NCI-H1048 (cell line): Measurements from ENCODE around the gene MEI4.
"Not testable (repeated sequence)": the region's sequence is repeated elsewhere in the genome, so short reads cannot be mapped to it uniquely, and the experiment has no call there.

Source experiments
- DNase-seq: peaks from one replicate; lab custom pipeline; 2025; lab: John Stamatoyannopoulos, UW

Gene MEI4

DNA sequence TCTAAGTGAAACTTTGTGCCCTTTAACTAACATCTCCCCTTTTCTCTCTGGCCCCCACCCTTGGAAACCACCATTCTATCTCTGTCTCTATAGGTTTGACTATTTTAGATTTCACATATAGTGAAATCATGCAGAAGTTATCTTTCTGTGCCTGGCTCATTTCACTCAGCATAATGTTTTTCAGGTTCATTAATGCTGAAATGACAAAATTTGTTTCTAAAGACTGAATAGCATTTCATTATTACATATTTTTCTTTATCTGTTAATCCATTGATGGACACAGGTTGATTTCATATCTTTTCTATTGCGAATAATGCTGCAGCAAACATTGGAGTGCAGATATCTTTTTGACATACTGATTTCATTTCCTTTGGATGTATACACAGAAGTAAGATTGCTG, 30.7 kb downstream of the MEI4 start:
- no peak for DNase-seq

DNA sequence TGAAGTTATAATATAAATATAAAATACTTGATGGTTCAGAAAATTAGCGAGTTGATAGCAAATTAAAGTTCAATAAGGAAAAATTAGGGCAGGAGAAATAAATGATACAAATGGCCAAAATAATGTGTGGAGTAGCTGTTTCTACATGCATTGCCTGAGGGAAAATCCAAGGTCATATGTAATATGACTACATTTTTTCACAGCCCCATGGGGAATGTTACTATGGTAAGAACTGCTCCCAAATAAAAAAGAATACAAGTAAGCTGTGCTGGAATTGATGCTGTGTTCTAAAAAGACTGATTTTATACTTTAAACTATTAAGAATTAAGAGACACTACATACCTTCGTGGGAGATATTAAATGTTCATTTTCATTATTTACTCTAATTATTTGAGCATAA, 34.1 kb downstream of the MEI4 start:
- no peak for DNase-seq

DNA sequence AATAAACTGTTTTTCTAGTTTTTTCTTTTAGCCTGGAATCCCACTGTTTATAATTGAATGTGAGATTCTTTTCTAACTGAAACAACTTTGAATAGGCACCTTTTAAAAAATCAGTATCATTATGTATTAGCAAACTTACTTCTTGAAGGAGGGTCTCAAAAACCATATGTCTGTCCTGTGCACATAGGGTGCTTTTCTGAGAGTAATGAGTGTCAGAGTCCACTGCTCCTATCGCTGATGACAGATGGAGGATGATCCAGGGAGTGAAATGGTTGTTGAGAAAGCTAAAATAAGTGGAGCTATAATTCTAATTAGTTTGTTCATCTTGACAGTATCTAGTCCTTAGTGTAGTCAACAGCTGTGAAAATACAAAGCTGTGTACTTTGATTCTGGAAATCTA, 35.8 kb downstream of the MEI4 start:
- no peak for DNase-seq

DNA sequence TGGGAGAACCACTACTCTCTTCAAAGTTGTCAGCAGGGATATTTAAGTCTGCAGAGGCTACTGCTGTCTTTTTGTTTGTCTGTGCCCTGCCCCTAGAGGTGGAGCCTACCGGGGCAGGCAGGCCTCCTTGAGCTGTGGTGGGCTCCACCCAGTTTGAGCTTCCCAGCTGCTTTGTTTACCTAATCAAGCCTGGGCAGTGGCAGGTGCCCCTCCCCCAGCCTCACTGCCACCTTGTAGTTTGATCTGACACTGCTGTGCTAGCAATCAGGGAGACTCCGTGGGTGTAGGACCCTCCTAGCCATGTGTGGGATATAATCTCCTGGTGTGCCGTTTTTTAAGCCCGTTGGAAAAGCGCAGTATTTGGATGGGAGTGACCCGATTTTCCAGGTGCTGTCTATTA, 47.3 kb downstream of the MEI4 start:
- not testable (repeated sequence) for DNase-seq

DNA sequence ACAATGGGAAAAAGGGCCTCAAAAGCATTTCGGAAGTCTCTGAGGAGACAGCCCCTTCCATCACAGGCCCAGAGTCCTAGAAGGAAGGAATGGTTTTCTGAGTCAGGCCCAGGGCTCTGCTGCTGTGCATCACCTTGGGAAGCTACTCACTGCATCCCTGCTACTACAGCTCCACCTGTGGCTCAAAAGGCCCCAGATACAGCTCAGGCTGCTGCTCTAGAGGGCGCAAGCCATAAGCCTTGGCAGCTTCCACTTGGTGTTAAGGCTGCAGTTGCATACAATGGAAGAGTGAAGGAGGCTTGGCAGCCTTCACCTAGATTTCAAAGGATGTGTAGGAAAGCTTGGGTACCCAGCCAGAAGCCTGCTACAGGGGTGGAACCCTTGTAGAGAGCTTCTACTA, 54.8 kb downstream of the MEI4 start:
- no peak for DNase-seq

DNA sequence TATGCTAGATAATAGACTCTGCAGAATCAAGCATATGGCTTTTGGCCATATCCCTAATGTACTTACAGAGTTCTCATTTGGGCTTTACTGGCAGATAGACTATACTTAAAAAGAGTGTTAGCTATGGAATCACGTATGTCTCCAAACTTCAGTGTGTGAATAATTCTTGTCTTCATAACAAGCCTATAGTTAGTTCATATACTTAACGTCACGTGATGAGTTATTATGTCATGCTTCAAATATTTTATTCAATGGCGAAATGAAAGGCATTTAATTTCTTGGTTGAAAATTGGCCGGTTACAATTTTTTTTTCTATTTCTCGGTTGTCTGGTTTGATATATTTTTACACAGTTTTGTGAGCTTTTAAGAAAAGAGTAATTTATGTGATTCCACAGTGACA, 62.7 kb downstream of the MEI4 start:
- no peak for DNase-seq

DNA sequence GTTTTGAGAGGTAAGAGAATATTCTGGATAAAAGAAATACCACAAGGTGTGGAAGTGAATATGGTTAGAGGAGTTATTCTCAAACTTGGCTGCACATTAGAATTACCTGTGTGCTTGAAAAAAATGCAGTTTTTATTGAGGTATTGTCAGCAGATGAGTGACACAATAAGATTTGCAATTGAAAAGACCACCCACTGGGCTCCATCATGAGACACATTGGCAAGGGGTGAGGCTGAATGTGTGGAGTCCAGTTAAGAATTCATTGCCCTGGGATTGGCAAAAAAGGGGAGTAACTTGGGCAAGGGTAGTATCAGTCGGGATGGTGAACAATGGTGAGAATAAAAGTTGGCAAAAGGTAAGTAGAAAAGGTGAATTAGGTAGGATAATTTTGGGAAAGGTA, 63.5 kb downstream of the MEI4 start:
- no peak for DNase-seq

DNA sequence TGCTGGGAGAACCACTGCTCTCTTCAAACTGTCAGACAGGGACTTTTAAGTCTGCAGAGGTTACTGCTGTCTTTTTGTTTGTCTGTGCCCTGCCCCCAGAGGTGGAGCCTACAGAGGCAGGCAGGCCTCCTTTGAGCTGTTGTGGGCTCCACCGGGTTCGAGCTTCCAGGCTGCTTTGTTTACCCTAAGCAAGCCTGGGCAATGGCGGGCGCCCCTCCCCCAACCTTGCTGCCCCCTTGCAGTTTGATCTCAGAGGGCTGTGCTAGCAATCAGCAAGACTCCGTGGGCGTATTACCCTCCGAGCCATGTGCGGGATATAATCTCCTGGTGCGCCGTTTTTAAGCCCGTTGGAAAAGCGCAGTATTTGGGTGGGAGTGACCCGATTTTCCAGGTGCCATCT, 83.2 kb downstream of the MEI4 start:
- not testable (repeated sequence) for DNase-seq

DNA sequence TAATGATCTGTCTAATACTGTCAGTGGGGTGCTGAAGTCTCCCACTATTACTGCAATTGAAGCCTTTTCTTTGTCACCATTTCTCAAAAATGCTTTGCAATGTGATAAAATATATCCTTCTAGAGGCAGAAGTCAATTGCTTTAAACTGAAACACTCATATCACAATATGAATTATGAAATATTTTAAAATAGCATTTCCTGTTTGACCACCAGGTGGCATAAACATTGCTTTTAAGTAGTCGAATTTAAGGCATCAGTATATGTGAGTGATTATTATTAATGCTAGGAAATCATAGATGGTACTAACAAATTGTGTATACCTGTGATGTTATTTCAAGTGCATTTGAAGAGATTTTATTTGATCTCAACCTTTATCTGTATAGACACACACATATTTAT, 87.5 kb downstream of the MEI4 start:
- no peak for DNase-seq

DNA sequence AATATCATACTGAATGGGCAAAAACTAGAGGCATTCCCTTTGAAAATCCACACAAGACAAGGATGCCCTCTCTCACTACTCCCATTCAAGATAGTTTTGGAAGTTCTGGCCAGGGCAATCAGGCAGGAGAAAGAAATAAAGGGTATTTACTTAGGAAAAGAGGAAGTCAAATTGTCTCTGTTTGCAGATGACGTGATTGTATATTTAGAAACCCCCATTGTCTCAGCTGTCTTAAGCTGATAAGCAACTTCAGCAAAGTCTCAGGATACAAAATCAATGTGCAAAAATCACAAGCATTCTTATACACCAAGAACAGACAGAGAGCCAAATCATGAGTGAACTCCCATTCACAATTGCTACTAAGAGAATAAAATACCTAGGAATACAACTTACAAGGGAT, 99.3 kb downstream of the MEI4 start:
- not testable (repeated sequence) for DNase-seq

DNA sequence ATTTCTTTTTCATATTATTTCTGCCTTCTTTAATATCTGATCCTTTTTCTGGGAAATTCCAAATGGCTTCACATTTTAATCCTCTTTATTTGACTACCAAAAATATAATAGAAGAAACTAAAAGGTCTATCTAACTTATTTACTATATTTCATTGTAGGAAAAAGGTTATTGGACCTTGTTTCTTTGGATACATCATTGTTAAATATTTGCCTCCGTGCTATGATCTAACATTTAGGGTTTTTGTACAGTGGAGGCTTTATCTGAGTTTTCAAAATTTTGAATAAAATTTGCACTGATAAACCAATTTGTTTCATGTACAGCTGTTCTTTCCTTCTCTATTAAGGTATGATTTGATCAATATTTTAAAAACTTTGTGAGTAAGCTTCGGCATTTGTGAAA, 109.5 kb downstream of the MEI4 start:
- no peak for DNase-seq

DNA sequence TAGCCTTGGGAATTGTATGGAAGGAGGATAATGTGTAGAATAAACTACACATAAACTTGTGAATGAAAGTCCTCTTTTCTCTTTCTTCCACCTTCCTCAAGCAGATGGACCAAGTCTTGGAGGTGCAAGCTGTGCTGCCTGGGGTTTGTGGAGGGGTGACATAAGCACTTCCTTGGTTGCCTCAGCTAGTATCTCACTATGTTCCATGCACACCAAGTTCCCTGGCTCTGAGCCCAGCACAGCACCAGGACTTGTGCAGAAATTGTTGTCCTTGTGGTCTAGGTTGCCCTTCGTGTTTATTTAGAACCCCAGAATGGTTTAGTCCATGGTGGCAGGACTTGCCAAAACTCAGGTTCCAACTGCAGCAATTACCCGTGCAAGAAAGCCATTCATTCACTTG, 110.3 kb downstream of the MEI4 start:
- no peak for DNase-seq

DNA sequence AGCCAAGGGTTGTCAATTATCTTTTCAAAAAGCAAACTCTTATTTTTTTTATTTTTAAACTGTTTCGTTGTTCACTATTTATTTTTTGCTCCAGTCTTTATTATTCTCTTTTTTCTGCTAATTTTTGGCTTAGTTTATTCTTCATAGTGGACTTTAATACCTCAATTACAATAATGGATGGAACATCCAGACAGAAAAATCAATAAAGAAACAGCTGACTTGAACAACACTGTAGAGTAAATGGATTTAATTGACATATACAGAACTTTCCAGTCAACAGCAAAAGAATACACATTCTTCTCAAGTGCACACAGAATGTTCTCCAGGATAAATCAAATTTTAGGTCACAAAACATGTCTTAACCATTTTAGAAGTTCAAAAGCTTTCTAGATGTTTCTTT, 111.5 kb downstream of the MEI4 start:
- no peak for DNase-seq

DNA sequence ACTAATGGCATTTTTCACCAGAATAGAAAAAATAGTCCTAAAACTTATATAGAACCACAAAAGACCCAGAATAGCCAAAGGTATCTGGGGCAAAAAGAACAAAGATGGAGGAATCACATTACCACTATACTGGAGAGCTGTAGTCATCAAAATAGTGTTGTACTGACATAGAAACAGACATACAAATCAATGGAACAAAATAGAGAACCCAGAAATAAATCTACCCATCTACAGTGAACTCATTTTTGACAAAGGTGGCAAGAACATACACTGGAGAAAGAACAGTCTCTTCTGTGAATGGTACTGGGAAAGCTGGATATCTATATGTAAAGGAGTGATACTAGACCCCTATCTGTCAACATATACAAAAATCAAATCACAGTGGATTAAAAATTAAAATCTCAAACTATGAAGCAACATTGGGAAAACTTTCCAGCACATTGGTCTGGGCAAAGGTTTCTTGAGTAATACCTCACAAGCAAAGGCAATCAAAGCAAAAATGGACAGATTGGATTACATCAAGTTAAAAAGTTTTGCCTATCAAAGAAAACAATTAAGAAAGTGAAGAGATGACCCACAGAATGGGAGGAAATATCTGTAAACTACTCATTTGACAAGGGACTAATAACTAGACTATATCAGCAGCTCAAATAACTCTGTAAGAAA, 120.5 kb downstream of the MEI4 start:
- DNase-seq = no peak

DNA sequence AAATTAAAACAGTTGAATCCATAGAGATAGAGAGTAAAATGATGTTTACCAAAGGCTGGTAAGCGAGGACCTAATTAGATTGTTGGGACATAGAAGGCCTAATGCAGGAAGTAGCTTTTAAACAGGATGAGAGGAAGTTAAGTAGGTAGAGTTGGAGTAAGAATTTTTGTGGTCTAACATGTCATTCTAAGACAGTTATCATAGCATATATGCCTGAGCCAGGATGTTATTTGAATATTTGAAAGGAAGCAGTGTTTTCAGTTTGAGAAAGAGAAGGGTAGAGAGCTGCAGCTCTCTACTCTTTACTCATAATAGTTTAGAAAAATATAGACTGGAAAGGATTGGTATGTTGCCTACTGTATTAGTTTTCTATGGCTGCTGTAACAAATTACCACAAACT, 121.6 kb downstream of the MEI4 start:
- DNase-seq = no peak

DNA sequence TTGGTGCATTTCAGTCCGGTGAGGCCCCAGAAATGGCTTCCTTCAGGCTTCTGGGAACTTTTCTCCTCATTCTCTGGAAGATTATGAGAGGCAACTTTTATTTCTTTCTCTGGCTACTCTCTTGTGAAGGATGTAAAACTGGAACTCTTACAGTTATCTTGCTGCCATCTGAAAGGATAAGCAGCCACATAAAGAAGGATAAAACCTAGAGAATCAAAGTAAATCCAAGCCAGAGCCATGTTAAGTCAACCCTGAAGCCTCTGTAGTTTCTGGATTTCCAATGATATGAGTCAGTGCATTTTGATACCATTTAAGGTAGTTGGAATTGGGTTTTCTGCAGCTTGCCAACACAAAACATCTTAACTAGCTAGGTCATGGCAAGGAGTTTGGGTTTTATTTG, 123.6 kb downstream of the MEI4 start:
- no peak for DNase-seq

DNA sequence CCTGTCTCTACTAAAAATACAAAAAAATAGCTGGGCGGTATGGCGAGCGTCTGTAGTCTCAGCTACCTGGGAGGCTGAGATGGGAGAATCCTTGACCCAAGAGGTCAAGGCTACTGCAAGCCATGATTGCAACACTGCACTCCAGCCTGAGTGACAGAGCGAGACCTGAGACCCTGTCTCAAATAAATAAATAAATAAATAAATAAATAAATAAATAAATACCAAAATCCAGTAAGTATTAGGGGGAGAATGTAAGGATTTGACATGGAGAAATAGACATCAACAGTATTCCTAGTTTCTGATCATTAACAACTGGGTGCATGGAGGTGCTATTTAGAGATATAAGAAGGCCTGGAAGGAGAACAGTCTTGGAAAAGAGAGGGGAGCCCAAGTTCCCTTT, 125.7 kb downstream of the MEI4 start:
- DNase-seq = no peak

DNA sequence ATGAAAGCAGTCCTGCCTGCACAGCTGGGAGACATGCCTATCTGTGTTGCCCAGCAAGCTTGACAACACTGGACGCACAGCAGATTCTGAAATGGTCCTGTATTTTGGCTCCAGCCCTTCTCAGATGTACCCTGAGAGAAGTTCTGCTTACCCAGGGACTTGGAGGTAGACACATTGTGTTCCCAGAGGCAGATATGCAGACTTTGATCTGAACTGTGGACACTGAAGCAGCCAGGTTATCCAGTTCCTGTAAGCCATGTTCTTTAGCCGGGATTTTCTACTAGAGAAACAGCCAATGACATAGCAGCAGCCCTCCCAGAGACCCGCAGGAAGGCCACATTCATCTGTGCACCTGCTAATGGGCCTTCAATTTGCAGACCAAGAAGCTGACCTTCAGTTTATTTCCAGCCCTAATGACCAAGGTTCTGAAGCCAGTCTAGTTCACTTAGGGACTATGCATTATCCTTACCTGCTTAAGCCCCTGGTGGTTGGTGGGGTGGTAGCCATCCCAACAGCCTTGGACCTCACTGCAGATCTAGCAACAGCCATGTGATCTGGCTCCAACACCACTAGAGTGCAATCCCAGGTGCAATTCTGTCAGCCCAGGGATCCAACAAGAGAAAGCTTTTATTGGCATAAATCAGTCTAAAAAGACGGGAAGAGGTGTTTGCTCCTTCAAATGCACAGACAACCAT, 134.2 kb downstream of the MEI4 start:
- no peak for DNase-seq

DNA sequence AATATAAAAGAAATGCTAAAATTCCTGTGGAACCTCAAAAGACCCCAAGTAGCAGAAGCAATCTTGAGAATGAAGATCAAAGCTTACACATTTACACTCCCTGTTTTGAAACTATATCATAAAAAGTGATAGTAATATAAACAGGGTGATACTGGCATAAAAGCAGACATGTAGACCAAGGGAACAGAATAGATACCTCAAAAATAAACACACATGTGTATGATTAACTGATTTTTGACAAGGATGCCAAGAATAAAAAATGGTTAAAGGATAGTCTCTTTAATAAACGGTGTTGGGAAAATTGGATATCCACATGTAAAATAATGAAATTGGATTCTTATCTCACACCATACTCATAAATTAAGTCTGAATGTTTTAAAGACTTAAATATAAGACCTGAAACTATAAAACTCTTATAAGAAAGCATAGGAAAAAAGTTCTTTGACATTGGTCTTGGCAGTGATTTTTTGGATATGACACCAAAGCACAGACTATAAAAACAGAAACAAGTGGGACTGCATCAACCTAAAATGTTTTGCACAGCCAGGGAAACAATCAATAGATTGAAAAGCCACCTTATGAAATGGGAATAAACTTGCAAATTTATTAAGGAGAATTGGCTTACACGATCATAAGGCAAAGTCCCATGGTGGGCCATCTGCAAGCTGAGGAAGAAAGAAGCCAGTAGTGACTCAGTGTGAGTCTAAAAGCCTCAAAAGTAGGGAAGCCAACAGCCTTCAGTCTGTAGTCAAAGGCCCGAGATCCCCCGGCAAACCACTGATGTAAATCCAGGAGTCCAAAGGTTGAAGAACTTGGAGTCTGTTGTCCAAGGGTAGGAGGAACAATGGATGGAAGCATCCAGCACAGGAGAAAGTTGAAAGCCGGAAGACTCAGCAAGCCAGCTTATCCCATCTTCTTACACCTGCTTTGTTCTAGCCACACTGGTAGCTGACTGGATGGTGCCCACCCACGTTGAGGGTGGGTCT, 144.3 kb downstream of the MEI4 start:
- DNase-seq = no peak

DNA sequence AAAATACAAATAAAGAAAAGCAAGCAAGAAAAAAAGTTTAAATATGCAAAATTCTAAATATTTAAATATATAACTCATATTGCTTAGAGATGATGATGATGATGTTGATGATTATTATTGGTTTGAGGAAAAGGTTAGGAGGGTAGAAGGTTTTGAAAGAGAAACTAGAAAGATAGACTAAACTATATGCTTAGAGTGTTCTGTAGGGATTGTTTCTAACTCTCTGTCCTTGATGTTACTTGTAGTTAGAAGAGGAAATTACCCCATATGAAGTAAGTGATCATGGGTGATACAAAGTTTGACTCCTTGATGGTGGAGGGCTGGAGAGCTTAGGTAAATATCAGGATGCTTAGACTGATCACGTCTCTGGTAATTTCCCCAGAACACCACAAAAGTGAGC, 159.5 kb downstream of the MEI4 start:
- no peak for DNase-seq

DNA sequence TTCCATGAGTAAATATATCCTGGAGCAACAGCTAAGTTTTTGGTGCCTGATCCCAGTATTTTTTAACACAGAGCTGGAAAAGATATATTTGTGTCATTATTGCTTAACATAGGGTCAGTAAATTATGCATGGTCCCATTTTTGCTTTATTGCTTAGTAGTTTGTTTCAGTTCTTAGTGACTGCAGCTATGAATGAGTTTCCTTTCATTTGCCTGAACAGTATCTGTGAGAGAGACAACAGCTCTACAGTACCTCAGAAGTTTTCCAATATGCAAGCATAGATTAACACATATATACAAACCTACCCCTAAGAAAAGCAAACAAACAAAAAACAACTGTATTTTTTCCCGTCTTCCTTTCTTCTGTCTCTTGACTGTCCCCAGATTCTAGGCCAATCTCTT, 160.3 kb downstream of the MEI4 start:
- no peak for DNase-seq

DNA sequence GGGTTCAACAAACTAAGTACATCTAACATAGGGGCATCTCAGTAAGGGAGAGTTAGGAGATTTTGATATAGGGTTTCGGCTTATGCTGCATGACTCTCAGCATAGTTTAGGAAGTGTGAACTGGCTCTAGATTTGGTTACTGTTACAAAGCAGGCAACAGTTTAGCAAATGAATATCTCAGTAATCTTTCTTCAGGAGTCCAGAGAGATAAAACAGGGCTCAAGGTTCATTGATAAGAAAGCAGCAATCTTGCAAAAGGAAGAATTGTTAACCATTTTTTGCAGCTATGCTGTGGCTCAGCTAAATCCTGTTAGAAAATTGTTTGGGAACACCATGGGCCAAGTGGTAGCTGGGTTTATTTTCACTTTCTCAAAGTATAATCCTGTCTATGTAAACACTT, 161.3 kb downstream of the MEI4 start:
- no peak for DNase-seq

DNA sequence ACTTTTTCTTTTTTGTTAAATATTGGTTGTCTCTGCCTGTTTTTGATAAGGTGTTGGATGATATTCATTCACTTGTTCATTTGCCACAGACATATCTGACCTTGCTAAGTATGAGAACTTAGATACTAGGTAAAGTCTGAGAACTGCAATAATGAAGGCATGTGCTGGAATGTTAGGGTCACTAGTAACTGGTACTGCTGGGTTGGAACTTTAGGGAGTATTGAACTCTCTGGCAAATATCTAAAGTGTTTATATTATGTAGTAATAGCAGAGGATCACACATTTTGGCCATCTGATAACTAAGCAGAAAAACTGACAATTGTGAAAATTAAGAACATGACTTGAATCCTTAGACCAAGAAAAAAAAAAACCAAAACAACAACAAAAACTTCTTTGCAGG, 162.7 kb downstream of the MEI4 start:
- no peak for DNase-seq
